Loucy (cell line): ENCODE measurements around the gene BTN2A1.

Experiments
- CTCF ChIP-seq: fragments of 200-600 bp; sonication (generic); conservative IDR thresholded peaks from 2 replicates; pipeline ENCODE4 v1.5.1; 2014; ENCODE audit warnings: mild to moderate bottlenecking, antibody characterized with exemption, low read length
- EZH2phosphoT487 ChIP-seq: fragments of 200-600 bp; IDR thresholded peaks from 2 replicates; pipeline ENCODE4 v1.6.1; 2018; ENCODE audit warnings: antibody characterized with exemption, mild to moderate bottlenecking, moderate library complexity, borderline replicate concordance

GRCh38 chr6:26457264-26457805 is 420 bp upstream of the BTN2A1 start:
- TF ChIP-seq CTCF (no peak), EZH2phosphoT487 (no peak)
